H9 (cell line): ENCODE results near the gene PTPRN2. TPM values are rescaled to one million over a fixed set of nuclear protein-coding genes. Genes with fewer than 3 reads are reported as not detected.

Experiments
- DNase-seq: peaks from one replicate; pipeline ENCODE4 v3.0.0-alpha.2; 2017
- H2AFZ ChIP-seq: one replicate; pipeline ENCODE4 v1.6.1; 2013; ENCODE audit warnings: mild to moderate bottlenecking, low read length, control low read depth, moderate library complexity
- H2AK5ac ChIP-seq: 2 replicates; pipeline ENCODE4 v1.6.1; 2013; ENCODE audit warnings: low read length, control low read depth, mixed read lengths; ENCODE audit not compliant: insufficient read length
- H2BK120ac ChIP-seq: one replicate; pipeline ENCODE4 v1.6.1; 2013; ENCODE audit warnings: low read depth, mild to moderate bottlenecking, low read length, control low read depth, inconsistent platforms; ENCODE audit not compliant: poor library complexity, severe bottlenecking
- H2BK12ac ChIP-seq: 2 replicates; pipeline ENCODE4 v1.6.1; 2013; ENCODE audit warnings: low read length, control low read depth, mixed read lengths, low read depth; ENCODE audit not compliant: insufficient read length
- H2BK15ac ChIP-seq: 2 replicates; pipeline ENCODE4 v1.6.1; 2013; ENCODE audit warnings: low read depth, low read length, control low read depth
- H2BK20ac ChIP-seq: one replicate; pipeline ENCODE4 v1.6.1; 2013; ENCODE audit warnings: low read depth, mild to moderate bottlenecking, low read length, control low read depth, inconsistent platforms; ENCODE audit not compliant: poor library complexity, severe bottlenecking
- H2BK5ac ChIP-seq: 2 replicates; pipeline ENCODE4 v1.6.1; 2013; ENCODE audit warnings: low read length, control low read depth, mixed read lengths; ENCODE audit not compliant: insufficient read length
- H3K14ac ChIP-seq: 2 replicates; pipeline ENCODE4 v1.6.1; 2013; ENCODE audit warnings: low read length, control low read depth; ENCODE audit not compliant: insufficient read depth
- H3K18ac ChIP-seq: 2 replicates; pipeline ENCODE4 v1.6.1; 2013; ENCODE audit warnings: low read depth, mild to moderate bottlenecking, mixed read lengths, low read length, control low read depth; ENCODE audit not compliant: insufficient read length
- H3K23ac ChIP-seq: 2 replicates; pipeline ENCODE4 v1.6.1; 2013; ENCODE audit warnings: low read length, control low read depth, mixed read lengths, low read depth; ENCODE audit not compliant: insufficient read length
- H3K23me2 ChIP-seq: 2 replicates; pipeline ENCODE4 v1.6.1; 2013; ENCODE audit warnings: low read depth, mild to moderate bottlenecking, mixed read lengths, low read length, control low read depth; ENCODE audit not compliant: insufficient read length, poor library complexity, severe bottlenecking
- H3K27ac ChIP-seq: 2 replicates; pipeline ENCODE4 v1.5.1; 2013; ENCODE audit warnings: low read length, control low read depth, mixed read lengths, low read depth; ENCODE audit not compliant: insufficient read length
- H3K27me3 ChIP-seq: 2 replicates; pipeline ENCODE4 v1.6.1; 2013; ENCODE audit warnings: low read length, control low read depth, inconsistent platforms; ENCODE audit not compliant: insufficient read depth
- H3K4ac ChIP-seq: 2 replicates; pipeline ENCODE4 v1.6.1; 2013; ENCODE audit warnings: low read depth, mild to moderate bottlenecking, control low read depth, inconsistent platforms, low read length, moderate library complexity
- H3K4me1 ChIP-seq: 2 replicates; pipeline ENCODE4 v1.6.1; 2013; ENCODE audit warnings: low read length, control low read depth, inconsistent platforms; ENCODE audit not compliant: insufficient read depth
- H3K4me2 ChIP-seq: 2 replicates; pipeline ENCODE4 v1.6.1; 2013; ENCODE audit warnings: low read length, control low read depth, mixed read lengths; ENCODE audit not compliant: insufficient read length, insufficient read depth
- H3K56ac ChIP-seq: 2 replicates; pipeline ENCODE4 v1.6.1; 2013; ENCODE audit warnings: low read depth, mild to moderate bottlenecking, mixed read lengths, low read length, control low read depth; ENCODE audit not compliant: insufficient read length
- H3K79me1 ChIP-seq: 2 replicates; pipeline ENCODE4 v1.6.1; 2013; ENCODE audit warnings: low read depth, mild to moderate bottlenecking, moderate library complexity, low read length, control low read depth, inconsistent platforms; ENCODE audit not compliant: insufficient read depth, poor library complexity, severe bottlenecking
- H3K79me2 ChIP-seq: 2 replicates; pipeline ENCODE4 v1.6.1; 2013; ENCODE audit warnings: low read length, control low read depth, inconsistent platforms; ENCODE audit not compliant: insufficient read depth
- H3K9ac ChIP-seq: 2 replicates; pipeline ENCODE4 v1.6.1; 2013; ENCODE audit warnings: low read length, control low read depth, mixed read lengths; ENCODE audit not compliant: insufficient read length; ENCODE audit errors: extremely low read depth
- H3K9me3 ChIP-seq: one replicate; pipeline ENCODE4 v1.6.1; 2013; ENCODE audit warnings: low read depth, low read length, inconsistent platforms; ENCODE audit not compliant: control insufficient read depth
- H3T11ph ChIP-seq: one replicate; pipeline ENCODE4 v1.6.1; 2013; ENCODE audit warnings: mild to moderate bottlenecking, low read length, control low read depth, inconsistent platforms
- H4K20me1 ChIP-seq: one replicate; pipeline ENCODE4 v1.6.1; 2013; ENCODE audit not compliant: control insufficient read depth, insufficient read length, insufficient read depth
- H4K5ac ChIP-seq: 2 replicates; pipeline ENCODE4 v1.6.1; 2013; ENCODE audit warnings: low read depth, mild to moderate bottlenecking, mixed read lengths, low read length, control low read depth; ENCODE audit not compliant: insufficient read length
- H4K8ac ChIP-seq: replicated peaks from 2 replicates; pipeline ENCODE4 v1.6.1; 2013; ENCODE audit warnings: low read length, control low read depth, mixed read lengths, low read depth; ENCODE audit not compliant: insufficient read length
- H4K91ac ChIP-seq: 2 replicates; pipeline ENCODE4 v1.6.1; 2013; ENCODE audit warnings: low read depth, mild to moderate bottlenecking, moderate library complexity, mixed read lengths, low read length, control low read depth; ENCODE audit not compliant: insufficient read length
- H3K27ac Mint-ChIP-seq, 3 experiments: 2 replicates in 2 of 3; 3 replicates in 1 of 3; pipeline ENCODE4 v1.8.0; 2020 to 2021; ENCODE audit warnings: mixed read lengths in 3 of 3, mild to moderate bottlenecking in 1 of 3, moderate library complexity in 1 of 3
- H3K27me3 Mint-ChIP-seq: 2 replicates; pipeline ENCODE4 v1.8.0; 2021; ENCODE audit warnings: low read depth, mild to moderate bottlenecking, moderate library complexity, mixed read lengths
- H3K36me3 Mint-ChIP-seq, 3 experiments: 2 replicates in 2 of 3; 3 replicates in 1 of 3; pipeline ENCODE4 v1.8.0; 2020 to 2021; ENCODE audit warnings: low read depth in 3 of 3, mixed read lengths in 3 of 3; ENCODE audit not compliant: insufficient read depth in 1 of 3
- H3K4me1 Mint-ChIP-seq, 2 experiments: 2 replicates each; pipeline ENCODE4 v1.8.0; 2020; ENCODE audit warnings: mixed read lengths in 2 of 2
- H3K4me3 Mint-ChIP-seq, 2 experiments: 2 replicates in 1 of 2; 3 replicates in 1 of 2; pipeline ENCODE4 v1.8.0; 2020 to 2021; ENCODE audit warnings: mild to moderate bottlenecking in 2 of 2, mixed read lengths in 2 of 2, moderate library complexity in 1 of 2
- H3K9me3 Mint-ChIP-seq, 2 experiments: 2 replicates in 1 of 2; 3 replicates in 1 of 2; pipeline ENCODE4 v1.8.0; 2020; ENCODE audit warnings: mild to moderate bottlenecking in 2 of 2, mixed read lengths in 2 of 2, moderate library complexity in 1 of 2
- CTCF ChIP-seq: fragments of 200-600 bp; sonication (generic); conservative IDR thresholded peaks from 3 replicates; pipeline ENCODE4 v1.8.0; 2021; ENCODE audit warnings: antibody characterized with exemption, mild to moderate bottlenecking
- WGBS: extraction: QIAGEN DNeasy Blood & Tissue Kit; methylation state at CpG from one replicate; pipeline ENCODE4 v1.1.7; 2013; ENCODE audit warnings: missing lambda C conversion rate, low lambda C conversion rate, mixed read lengths; ENCODE audit not compliant: insufficient read length; ENCODE audit errors: extremely low coverage; 5-methylcytosine and 5-hydroxymethylcytosine counted together
- total RNA-seq: library from RNA; stranded (reverse); gene quantifications from 2 replicates; pipeline ENCODE4 v1.2.1, GENCODE V29; 2021

The PTPRN2 gene
- total RNA-seq, 1 experiment from 2014 or later = 5.2 TPM

DNA sequence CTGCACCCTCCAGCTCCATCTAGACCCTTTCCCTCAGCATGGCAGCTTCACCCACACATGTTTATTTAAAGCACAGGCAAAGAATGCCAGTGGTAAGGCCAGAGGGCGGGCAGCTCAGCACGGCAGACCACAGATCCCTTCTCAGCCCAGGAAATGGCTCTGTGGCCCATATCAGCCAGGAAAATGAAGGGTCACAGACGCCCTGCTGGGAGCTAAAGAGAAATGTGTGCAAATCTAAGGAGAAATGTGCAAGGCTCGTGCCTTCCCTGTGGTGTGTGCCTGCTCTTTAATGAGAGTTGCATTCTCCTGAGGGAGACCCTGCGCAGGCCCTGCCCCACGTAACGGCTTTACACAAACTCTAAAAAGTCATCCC lies 23.0 kb downstream of the PTPRN2 start:
- no peak overlapping the region for H3K9ac ChIP-seq
- TF ChIP-seq CTCF = no peak
- H3K27me3 ChIP-seq = no peaks in the 10 kb centered on the region
- no peaks in the 10 kb centered on the region for H3K23me2 ChIP-seq
- no peak overlapping the region for H3K27ac ChIP-seq
- H2BK20ac ChIP-seq = no peak overlapping the region
- H3K14ac ChIP-seq = no peak overlapping the region
- H2AFZ ChIP-seq = no peak overlapping the region
- no peak overlapping the region for H4K8ac ChIP-seq
- no peak overlapping the region for H2BK120ac ChIP-seq
- H2AK5ac ChIP-seq = no peak overlapping the region
- H3K79me2 ChIP-seq = no peaks in the 10 kb centered on the region
- H4K91ac ChIP-seq = no peak overlapping the region
- H3K23ac ChIP-seq = no peak overlapping the region
- peaks cover 10% of the 10 kb centered on the region for H3K4me1 ChIP-seq
- no peak overlapping the region for H3K4me2 ChIP-seq
- no peak overlapping the region for H3K18ac ChIP-seq
- H3K9me3 ChIP-seq = no peaks in the 10 kb centered on the region
- Mint-ChIP-seq H3K27me3 (peaks cover 10% of the 10 kb centered on the region), H3K9me3 (no peaks in the 10 kb centered on the region), H3K4me3 (no peak overlapping the region), H3K4me1 (peaks cover 49 to 51% of the 10 kb centered on the region in 2 experiments), H3K27ac (no peak overlapping the region), H3K36me3 (no peaks in the 10 kb centered on the region)
- H3K4ac ChIP-seq = no peak overlapping the region
- H3T11ph ChIP-seq = no peak overlapping the region
- no peak overlapping the region for H3K56ac ChIP-seq
- no peaks in the 10 kb centered on the region for H4K20me1 ChIP-seq
- WGBS = no CpG with 5 or more reads among the region's 7 CpGs
- H2BK5ac ChIP-seq = no peak overlapping the region
- no peak overlapping the region for H2BK15ac ChIP-seq
- no peak for DNase-seq
- H3K79me1 ChIP-seq = no peaks in the 10 kb centered on the region
- H2BK12ac ChIP-seq = no peak overlapping the region
- H4K5ac ChIP-seq = no peak overlapping the region
